HG02588 (cell line): ENCODE data around the gene CRY1.
A peak's percentile ranks its signal among the peaks of the same experiment; 100 is the strongest.
"Not testable (repeated sequence)": the region's sequence is repeated elsewhere in the genome, so short reads cannot be mapped to it uniquely, and the experiment has no call there.

Experiments
- ATAC-seq: cut with Tn5 transposase; IDR thresholded peaks from one replicate; pipeline ENCODE4 v1.9.1; 2021; ENCODE audit warnings: mild to moderate bottlenecking, moderate library complexity; ENCODE audit not compliant: unreplicated experiment

The CRY1 gene

DNA sequence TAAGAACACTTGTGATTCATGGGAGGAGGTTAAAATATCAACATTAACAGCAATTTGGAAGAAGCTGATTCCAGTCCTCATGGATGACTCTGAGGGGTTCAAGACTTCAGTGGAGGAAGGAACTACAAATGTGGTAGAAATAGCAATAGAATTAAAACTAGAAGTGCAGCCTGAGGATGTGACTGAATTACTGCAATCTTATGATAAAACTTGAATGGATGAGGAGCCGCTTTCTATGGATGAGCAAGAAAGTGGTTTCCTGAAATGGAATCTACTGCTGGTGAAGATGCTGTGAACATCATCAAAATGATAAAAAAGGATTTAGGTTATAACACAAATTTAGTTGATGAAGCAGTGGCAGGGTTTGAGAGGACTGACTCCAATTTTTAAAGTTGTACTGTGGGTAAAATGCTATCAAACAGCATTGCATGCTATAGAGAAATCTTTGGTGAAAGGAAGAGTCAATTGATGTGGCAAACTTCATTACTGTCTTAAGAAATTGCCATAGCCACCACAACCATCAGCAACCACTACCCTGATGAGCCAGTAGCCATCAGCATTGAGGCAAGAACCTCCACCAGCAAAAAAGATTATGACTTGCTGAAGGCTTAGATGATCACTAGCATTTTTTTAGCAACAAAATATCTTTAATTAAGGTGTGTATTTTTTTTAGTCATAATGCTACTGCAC, 80.5 kb downstream of the CRY1 start:
- ATAC-seq, result no peak

DNA sequence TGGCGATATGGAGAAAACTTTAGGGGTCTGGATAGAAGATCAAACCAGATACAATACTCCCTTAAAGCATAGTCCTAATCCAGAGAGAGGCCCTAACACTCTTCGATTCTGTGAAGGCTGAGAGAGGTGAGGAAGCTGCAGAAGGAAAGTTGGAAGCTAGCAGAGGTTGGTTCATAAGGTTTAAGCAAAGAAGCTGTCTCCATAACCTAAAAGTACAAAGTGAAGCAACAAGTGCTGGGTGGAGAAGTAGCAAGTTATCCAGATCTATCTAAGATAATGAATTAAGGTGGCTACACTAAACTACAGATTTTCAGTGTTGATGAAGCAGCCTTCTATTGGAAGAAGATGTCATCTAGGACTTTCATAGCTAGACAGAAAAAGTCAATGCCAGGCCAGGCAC, 81.8 kb downstream of the CRY1 start:
- no peak for ATAC-seq

DNA sequence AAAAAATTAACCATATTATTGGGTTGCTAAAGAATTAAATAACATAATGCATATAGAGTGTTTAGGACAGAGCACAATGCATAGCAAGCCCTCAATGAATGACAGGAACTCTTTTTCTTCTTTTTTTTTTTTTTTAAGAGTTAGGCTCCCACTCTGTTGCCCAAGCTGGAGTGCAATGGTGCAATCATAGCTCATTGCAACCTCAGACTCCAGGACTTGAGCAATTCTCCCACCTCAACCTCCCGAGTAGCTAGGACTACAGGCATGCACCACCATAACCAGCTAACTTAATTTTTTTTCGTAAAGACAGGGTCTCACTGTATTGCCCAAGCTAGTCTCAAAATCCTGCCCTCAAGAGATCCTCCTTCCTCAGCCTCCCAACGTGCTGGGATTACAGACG, 85.9 kb downstream of the CRY1 start:
- no peak for ATAC-seq

DNA sequence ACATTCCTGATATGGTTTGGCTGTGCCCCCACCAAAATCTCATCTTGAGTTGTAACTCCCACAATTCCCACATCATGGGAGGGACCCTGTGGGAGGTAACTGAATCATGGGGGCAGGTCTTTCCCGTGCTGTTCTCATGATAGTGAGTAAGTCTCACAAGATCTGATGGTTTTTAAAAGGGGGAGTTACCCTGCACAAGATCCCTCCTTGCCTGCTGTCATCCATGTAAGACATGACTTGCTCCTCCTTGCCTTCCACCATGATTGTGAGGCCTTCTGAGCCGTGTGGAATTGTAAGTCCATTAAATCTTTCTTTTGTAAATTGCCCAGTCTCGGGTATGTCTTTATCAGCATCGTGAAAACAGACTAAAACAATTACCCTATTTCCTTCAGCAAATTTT, 90.7 kb downstream of the CRY1 start:
- not testable (repeated sequence) for ATAC-seq

DNA sequence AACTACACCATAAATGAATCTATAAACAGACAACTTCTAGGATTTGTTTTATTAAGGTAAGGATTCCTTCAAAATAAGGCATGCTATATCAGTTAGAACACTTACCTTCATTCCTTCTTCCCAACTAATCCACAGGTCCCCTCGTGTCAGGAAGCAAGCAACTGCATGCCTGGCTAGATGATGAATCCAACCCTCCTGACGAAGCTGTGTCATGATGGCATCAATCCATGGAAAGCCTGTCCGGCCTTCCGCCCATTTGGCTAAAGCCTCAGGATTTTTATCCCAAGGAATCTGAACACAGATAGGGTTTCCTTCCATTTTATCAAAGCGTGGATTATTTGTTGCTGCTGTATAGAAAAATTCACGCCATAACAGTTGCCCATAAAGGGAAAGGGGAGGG, 93.9 kb downstream of the CRY1 start:
- ATAC-seq, result no peak

DNA sequence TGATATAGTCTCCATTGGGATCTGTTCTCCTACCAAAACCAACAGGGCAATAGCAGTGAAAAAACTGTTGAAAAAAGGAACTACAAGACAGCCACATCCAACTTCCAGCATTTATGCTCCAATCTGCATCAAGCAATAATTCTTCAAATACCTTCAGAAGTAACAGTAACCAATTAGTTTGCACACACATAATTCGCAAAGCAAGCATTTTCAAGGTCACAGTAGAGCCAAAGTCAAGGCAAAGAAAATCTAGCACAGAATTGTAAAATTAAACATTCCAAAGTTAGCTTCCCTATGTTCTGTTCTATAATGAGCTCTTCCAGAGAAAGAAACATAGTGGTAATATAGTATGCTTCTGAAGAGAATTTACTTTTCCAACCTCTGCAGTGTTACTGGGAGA, 95.4 kb downstream of the CRY1 start:
- ATAC-seq, result no peak

DNA sequence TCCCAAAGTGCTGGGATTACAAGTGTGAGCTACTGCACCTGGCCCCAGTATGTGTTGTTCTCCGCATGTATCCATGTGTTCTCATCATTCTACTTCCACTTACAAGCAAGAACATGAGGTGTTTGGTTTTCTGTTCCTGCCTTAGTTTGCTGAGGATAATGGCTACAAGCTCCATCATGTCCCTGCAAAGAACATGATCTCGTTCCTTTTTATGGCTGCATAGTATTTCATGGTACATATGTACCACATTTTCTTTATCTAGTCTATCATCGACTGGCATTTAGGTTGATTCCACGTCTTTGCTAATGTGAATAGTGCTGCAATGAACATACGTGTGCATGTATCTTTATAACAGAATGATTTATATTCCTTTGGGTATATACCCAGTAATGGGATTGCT, 97.2 kb downstream of the CRY1 start:
- ATAC-seq, result not testable (repeated sequence)

DNA sequence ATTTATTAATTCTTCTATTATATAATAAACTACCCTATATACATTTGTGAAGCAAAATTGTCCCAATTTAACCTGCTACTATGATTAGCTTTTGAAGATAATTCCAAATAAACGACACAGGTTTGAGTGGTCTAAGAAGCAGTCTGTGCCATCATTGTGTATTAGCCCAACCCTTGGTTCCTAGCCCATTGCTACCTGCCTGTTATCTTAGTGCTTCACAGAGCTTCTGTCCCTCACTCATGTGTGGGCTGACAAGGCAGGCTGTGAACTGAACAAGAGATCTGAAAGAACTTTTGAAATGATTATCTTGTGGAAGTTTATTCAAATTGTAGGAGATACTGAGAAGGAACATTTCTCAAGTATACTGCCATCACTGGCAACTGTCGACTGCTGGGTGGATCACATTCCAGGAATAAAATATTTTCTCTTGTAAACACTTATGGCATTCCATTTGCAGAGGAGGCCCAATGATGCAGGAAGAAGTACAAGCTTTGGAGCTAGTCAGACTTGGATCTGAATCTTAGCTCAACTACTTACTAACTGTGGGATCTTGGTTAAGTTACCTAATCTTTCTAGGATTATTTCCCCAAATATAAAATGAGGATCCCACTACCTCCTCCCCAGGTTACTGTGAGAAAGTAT, 98.6 kb downstream of the CRY1 start:
- ATAC-seq, result no peak

DNA sequence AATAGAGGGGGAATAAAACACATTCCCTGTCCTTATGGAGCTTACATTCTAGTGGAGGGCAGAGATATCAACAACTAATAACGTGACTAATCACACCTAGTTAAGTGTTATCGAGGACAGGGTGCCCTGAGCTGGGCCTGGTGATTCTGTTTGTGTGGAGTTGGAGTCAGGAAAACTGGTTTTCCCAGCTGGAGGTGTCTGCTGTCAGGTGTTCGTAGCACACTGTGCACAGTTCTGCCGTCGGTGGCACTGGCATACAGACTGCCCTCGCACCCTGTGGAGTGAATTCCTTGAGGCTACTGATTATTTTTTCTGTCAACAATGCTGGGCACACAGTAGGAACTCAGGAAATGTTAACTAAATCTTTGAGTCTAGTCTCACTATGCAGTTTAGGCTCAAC, 105.5 kb downstream of the CRY1 start:
- ATAC-seq, result no peak

DNA sequence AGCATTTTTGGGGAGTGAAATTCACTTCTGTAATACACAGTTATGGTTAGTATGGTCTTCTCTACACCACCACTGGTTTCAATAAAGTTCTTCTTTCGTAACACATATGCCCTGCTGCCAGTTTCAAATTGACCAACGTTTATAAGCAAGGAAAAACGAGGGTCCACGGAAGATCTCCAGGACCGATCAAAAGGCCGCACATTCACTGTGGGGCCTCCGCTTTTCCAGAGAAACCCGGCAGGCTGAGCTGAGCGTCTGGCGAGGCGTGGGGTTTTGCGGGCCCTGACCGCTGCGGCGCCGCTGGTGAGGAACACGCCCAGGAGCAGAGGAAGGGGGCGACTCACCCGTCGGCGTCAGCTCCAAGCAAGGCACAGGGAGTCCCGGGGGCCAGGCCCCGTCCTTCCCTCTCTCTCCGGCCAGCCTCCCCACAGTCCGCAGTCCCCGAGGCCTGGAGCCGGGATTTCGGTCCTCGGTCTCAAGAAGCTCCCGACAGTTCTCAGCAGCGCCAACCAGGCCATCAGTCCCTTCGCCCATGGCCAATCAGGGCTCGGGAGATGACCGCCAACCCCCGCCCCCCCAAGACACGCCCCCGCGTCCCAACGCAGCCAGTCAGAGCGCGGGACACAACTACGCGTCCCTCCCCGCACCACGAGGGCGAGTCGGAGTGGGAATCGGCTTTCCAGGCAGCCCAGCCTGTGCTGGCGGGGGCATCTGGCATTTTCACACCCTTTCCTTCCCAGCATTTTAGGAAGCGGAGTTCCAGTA, 106.5 kb downstream of the CRY1 start, which contains the start of gene MTERF2:
TSS of gene MTERF2 (minus strand) at position 522 of the 765 bp plus-strand sequence. CDS start 8,432 bp downstream, outside the sequence.
- peak; percentile 93 for ATAC-seq

DNA sequence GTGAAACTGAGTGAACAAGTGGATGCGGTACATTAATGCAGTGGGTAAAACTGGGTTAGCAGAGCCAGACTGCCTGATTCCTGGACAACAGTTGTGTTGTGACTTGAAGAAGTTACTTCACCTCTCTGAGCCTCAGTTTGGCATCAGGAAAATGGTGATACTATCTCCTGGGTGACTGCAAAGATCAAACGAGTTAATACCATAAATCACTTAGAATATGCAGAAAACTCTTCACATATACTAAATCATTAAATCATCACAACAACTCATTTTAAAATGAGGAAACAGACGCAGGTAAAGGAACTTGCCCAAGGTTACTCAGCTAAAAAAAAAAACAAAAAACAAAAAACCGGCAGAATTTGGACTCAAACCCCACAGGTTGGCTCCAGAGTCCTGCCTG, 107.2 kb downstream of the CRY1 start:
- no peak for ATAC-seq

DNA sequence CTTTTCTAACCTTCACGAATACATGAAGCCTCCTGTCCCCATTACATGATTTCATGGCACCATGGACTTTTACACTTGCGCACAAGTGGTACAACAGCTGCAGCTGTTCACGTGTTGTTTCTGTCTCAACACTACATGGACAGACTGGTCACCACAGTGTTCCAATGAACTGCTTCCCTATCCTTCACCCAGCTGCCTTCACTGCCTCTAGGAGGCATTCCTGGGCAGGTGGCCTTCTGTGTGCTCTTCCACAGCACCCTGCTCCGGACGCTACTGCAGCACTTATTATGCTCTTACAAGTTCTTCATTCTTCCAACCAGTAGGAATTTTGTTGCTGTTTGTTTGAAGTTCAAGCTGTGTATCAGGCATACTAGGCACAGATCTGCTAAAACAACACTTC, 107.9 kb downstream of the CRY1 start:
- no peak for ATAC-seq

DNA sequence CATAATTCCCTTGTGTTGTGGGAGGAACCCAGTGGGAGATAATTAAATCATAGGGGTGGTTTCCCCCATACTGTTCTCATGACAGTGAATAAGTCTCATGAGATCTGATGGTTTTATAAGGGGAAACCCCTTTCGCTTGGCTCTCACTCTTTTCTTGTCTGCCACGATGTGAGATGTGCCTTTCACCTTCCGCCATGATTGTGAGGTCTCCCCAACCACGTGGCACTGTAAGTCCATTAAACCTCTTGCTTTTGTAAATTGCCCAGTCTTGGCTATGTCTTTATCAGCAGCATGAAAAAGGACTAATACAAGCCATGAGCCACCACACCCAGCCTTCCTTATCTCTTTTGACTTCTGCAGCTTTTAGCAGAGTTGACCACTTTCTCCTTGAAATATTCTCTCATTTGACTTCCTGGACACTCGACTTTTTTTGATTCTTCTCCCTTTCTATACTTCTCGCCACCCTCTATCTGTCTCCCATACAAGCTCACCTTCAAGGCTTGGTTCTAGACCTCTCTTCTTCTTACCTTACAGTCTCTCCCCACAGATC, 108.7 kb downstream of the CRY1 start:
- ATAC-seq, result no peak

DNA sequence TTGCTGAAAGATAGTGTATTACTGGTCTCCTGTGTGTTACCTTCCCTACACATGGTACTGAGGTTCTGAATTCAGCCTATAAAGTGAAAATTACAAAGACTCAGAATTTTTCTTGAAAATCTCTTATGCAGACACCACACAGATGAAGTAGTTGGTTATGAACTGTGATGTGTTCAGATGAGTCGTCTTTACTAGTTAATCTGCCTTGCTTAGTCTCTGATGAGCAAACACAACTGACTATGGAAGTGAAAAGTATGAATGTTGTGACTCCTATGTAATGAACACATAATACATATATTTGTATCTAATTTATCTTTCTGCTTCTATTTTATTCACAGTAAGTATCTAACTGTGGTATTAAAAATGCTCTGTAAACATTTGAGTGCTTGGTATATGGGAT, 111.1 kb downstream of the CRY1 start:
- no peak for ATAC-seq

DNA sequence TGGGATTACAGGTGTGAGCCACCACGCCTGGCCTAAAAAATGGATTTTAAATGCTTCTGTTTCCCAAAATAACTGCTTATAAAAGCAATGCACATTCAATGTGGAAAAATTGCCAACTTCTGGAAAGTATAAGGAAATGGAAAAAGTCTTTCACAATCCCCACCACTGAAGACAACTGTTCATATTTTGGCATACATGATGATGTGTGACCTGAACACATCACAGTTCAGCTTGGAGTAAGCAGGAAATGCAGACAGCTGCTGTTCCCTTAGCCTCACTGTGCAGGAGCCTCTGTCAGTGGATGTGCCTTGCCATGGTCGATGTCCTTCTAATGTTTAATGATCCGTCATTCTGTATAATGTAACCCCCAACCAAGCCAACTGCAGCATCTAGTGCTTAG, 111.6 kb downstream of the CRY1 start:
- no peak for ATAC-seq

DNA sequence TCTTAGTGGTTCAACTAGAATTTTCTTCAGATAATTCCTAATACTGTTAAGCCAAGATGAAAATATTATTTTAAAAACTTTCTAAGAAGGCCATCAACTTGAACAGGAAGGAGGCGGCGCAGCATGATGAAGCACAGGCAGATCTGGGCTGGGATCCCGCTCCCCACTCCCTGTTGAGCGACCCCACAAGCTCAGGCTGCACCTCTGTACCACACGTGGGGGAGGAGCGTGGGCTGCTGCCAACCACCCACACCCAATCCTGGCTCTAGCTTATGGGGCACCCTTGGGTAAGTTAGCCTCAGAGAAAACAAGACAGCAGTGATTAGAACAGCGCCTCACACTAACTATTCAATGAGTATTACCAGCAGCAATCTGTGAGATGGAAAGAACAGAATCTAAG, 112.4 kb downstream of the CRY1 start:
- no peak for ATAC-seq

DNA sequence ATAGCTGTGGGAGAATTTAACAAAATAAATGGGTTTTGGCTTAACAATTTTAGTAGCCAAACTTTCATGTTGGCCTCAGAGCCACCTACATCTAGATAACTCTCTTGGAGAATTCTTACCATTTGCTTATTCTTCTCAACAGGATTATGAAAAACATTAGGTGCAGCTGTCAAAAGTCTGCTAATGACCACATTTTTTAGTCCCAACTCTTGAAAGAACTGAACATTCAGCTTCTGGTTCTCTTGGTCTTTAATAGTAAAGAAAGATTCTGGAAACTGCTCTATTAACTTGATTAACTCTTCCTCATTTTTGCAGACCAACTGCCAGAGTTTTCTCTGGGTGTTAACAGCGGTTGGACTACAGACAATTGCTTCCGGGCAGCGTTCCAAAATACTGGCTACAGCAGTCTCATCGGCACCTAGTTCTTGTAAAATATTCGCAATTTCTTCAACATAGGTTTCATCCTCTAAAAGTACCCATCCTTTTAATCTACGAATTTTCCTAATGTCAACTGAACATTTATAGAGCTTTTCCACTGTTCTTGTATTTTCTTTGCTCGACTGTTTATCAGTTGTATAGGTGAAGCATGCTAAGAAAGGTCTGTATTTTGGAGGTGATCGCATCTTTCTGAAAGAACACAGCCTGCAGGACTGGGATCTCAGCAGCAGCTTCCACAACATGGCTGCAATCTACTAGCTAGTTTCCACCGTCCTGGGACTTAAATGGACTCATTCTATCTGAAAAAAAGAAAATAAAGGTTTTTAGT, 115.1 kb downstream of the CRY1 start:
- ATAC-seq, result no peak

DNA sequence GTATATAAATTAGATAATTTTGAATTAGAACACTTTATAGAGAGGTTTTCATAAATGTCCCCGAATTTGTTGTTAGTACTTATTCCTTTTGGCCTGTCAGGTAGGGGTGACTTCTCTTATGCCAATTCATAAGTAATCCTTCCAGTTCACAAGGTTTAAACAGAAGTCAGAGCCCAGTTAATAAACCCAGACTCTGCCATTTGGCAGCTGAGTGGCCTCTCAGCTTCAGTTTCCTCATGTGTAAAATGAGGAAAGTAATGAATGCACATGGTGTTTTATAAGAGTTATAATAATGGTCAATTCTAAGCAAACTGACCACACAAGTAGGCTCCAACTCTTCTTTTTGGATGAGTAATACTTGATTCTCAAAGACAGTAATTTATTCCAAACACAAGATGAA, 116.7 kb downstream of the CRY1 start:
- ATAC-seq, result no peak

DNA sequence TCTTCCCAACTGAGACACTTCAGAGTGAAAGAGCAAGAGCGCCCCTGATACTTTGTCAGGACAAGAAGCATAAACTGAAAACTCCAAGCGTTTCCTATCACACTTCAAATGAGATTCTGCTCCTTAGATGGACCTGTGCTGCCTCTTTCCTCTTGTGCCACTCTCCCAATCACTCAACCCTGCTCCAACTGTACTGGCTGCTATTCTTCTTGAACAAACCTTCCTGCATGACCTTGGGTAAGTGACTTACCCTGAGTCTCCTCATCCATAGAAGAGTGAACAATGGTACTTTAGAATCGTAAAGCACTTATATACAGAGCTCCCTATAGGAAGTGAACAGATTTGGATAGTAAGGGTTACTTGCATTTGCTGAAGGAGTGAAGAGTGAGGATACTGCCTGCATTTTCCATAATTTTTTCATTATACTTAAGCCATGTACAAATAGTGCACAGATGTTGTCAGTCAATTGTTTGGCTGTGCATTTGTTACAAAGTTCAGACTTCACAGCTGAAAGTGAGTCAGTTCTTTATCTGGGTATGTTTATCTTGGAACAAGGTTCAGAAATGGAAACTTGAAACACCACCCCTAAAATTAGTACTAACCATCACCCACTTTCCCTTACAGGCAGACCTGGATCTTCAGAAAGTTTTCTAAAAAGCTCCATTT, 117.2 kb downstream of the CRY1 start:
- ATAC-seq, result no peak

DNA sequence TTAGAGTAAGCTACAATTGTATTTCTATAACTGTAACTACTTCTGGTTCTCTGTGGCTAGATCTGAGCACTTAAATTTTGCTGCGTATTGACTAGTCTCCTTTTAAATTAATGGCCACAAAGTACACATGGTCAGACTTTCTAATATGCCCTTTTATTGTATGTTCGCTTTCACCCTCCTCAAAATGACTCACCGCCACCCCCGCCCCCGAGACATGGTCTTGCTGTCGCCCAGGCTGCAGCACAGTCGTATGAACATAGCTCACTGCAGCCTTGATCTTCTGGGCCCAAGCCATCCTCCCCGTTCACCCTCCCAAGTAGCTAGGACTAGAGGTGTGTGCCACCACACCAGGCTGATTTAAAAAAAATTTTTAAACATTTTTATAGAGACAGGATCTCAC, 118.3 kb downstream of the CRY1 start:
- ATAC-seq, result no peak
